ENCODE measurements around the gene BAIAP2. TPM values are rescaled to one million over a fixed set of nuclear protein-coding genes. Genes with fewer than 3 reads are reported as not detected.

Gene BAIAP2
- total and polyA plus RNA-seq, 2 donors (not counting 3 experiments of a cell fraction or from before 2014, with no cell fraction given) = 12.3 to 18.6 TPM

DNA sequence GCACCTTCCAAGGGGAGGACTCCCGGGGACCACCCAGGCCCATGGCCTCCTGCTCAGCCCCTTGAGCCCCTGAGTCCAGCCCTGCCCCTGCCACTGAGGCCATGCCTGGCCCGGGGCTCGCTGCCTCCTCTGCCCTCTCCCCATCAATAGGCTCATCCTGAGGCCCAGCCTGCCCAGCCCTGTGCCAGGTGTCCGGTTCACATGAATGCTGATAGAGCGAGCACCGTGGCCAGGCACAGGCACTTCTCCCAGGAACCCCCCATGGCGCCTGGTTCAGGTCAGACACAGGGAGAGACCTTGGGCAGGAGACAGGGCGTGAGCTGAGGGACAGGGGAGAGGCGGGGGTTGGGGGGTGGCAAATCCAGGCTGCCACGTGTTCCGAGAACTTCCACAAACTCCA, 127.5 kb downstream of the BAIAP2 start:
- Histone ChIP-seq H4K20me1 (replicated peaks; ENCODE audit: control insufficient read depth, extremely low read depth, insufficient read depth, low read length) (no peaks in the 10 kb centered on the region), H3K4me1 (ENCODE audit: control insufficient read depth, extremely low read depth, insufficient read depth, low read length) (peaks cover 4% of the 10 kb centered on the region), H3K4me2 (ENCODE audit: insufficient read depth, low read length) (no peak overlapping the region), H3K36me3 (ENCODE audit: control insufficient read depth in 2 of 2, extremely low read depth in 1 of 2, insufficient read depth in 2 of 2, low read length in 2 of 2) (no peaks in the 10 kb centered on the region), H3K27me3 (ENCODE audit: control insufficient read depth in 2 of 2, insufficient read depth in 2 of 2, low read length in 2 of 2) (peaks cover 5 to 6% of the 10 kb centered on the region in 2 experiments), H3K79me2 (ENCODE audit: control insufficient read depth, insufficient read depth, low read length) (no peaks in the 10 kb centered on the region), H3K9me1 (replicated peaks; ENCODE audit: control insufficient read depth, extremely low read depth, insufficient read depth, low read length) (no peaks in the 10 kb centered on the region), H2AFZ (ENCODE audit: low read depth, low read length) (no peak overlapping the region), H3K9ac (replicated peaks; ENCODE audit: extremely low read depth, insufficient read depth, low read length) (no peak overlapping the region), H3K4me3 (replicated peaks in 1 of 3; ENCODE audit: insufficient read depth in 1 of 3, low read depth in 1 of 3, low read length in 3 of 3) (no peak overlapping the region), H3K27ac (ENCODE audit: insufficient read depth, low read depth, low read length) (no peak overlapping the region), H3K9me3 (replicated peaks; ENCODE audit: control insufficient read depth, insufficient read depth, low read length) (no peaks in the 10 kb centered on the region)
- ChIA-PET CTCF (no interaction called here), POLR2A (no interaction called here)
- TF ChIP-seq CTCF (IDR thresholded peaks at IDR 0.05; ENCODE audit: extremely low read depth in 1 of 2, insufficient read depth in 1 of 2, low read depth in 1 of 2, low read length in 2 of 2) (no peak), POLR2AphosphoS5 (IDR thresholded peaks at IDR 0.05; ENCODE audit: insufficient read depth, low read depth, low read length) (no peak), GATA2 (IDR thresholded peaks at IDR 0.05; ENCODE audit: insufficient read depth, insufficient read length, low read depth, low read length) (no peak), FOS (IDR thresholded peaks at IDR 0.05; ENCODE audit: borderline replicate concordance, insufficient read depth, low read length) (no peak), EZH2 (IDR thresholded peaks at IDR 0.05; ENCODE audit: borderline replicate concordance, low read depth, low read length, severe bottlenecking) (no peak), JUN (IDR thresholded peaks at IDR 0.05; ENCODE audit: borderline replicate concordance, insufficient read depth, insufficient read length, low read depth) (no peak), MAX (IDR thresholded peaks at IDR 0.05; ENCODE audit: insufficient read depth, insufficient read length) (no peak), POLR2A (IDR thresholded peaks at IDR 0.05; ENCODE audit: low read depth, low read length) (no peak), MYC (IDR thresholded peaks at IDR 0.05; ENCODE audit: low read depth, low read length) (no peak)
- FAIRE-seq = no peak
- DNase-seq (ENCODE audit: low read depth, low spot score) = no peak
- dilution Hi-C loops (cut with MboI; ENCODE audit: extremely low pct_ligation_motif_present, low sequenced_read_pairs) (no loop called here), intact Hi-C loops (cut with micrococcal nuclease) (no loop called here)
- no TSS peak for BruUV-seq (replicated peaks)

Measured in endothelial cell of umbilical vein (primary cell).